HepG2 (cell line): ENCODE results near the gene ODC1. TPM values are rescaled to one million over a fixed set of nuclear protein-coding genes. Genes with fewer than 3 reads are reported as not detected.
A peak's percentile ranks its signal among the peaks of the same experiment; 100 is the strongest.

Source experiments
- ARHGAP35 ChIP-seq: sonication (generic); formaldehyde crosslinking; IDR thresholded peaks from 2 replicates; pipeline ENCODE4 v1.9.0; 2022; ENCODE audit warnings: mild to moderate bottlenecking, inconsistent platforms, moderate library complexity, missing genetic modification reagents, borderline replicate concordance
- BHLHE40 ChIP-seq: IDR thresholded peaks from 2 replicates; pipeline ENCODE4 v1.6.1; 2011; ENCODE audit warnings: low read length, improper control_type of control experiment
- CHCHD3 ChIP-seq: sonication (generic); formaldehyde crosslinking; IDR thresholded peaks from 2 replicates; pipeline ENCODE4 v1.8.0; 2022; ENCODE audit warnings: mild to moderate bottlenecking, missing genetic modification reagents, moderate library complexity
- ELF3 ChIP-seq: IDR thresholded peaks from 2 replicates; pipeline ENCODE4 v1.6.1; 2016; ENCODE audit warnings: missing genetic modification reagents, missing compliant biosample characterization
- MED13 ChIP-seq: sonication (generic); formaldehyde crosslinking; IDR thresholded peaks from 2 replicates; pipeline ENCODE4 v1.5.0; 2020; ENCODE audit warnings: missing genetic modification reagents
- MEIS2 ChIP-seq: sonication (generic); formaldehyde crosslinking; IDR thresholded peaks from 2 replicates; pipeline ENCODE4 v1.9.0; 2021; ENCODE audit warnings: mild to moderate bottlenecking, missing genetic modification reagents
- MXI1 ChIP-seq: IDR thresholded peaks from 3 replicates; pipeline ENCODE4 v1.6.1; 2012; ENCODE audit warnings: low read depth, low read length, inconsistent platforms, borderline replicate concordance
- NFAT5 ChIP-seq: sonication (generic); formaldehyde crosslinking; IDR thresholded peaks from 2 replicates; pipeline ENCODE4 v1.4.0; 2020; ENCODE audit warnings: missing genetic modification reagents
- RFXAP ChIP-seq: sonication (generic); formaldehyde crosslinking; IDR thresholded peaks from 2 replicates; pipeline ENCODE4 v1.4.0; 2020; ENCODE audit warnings: missing genetic modification reagents, borderline replicate concordance
- RXRB ChIP-seq: IDR thresholded peaks from 2 replicates; pipeline ENCODE4 v1.6.1; 2016; ENCODE audit warnings: borderline replicate concordance, missing genetic modification reagents, missing compliant biosample characterization
- ZBTB1 ChIP-seq: sonication (generic); formaldehyde crosslinking; IDR thresholded peaks from 2 replicates; pipeline ENCODE4 v1.4.0; 2020; ENCODE audit warnings: missing genetic modification reagents, borderline replicate concordance
- ZEB1 ChIP-seq: IDR thresholded peaks from 2 replicates; pipeline ENCODE4 v1.6.1; 2012; ENCODE audit warnings: mild to moderate bottlenecking, low read depth, inconsistent platforms; ENCODE audit not compliant: insufficient replicate concordance
- ZNF251 ChIP-seq: sonication (generic); formaldehyde crosslinking; IDR thresholded peaks from 2 replicates; pipeline ENCODE4 v1.9.0; 2021; ENCODE audit warnings: mild to moderate bottlenecking, missing genetic modification reagents
- ZNF275 ChIP-seq: sonication (generic); formaldehyde crosslinking; IDR thresholded peaks from 2 replicates; pipeline ENCODE4 v1.8.0; 2022; ENCODE audit warnings: missing genetic modification reagents, mild to moderate bottlenecking, inconsistent platforms, borderline replicate concordance
- ZNF557 ChIP-seq: sonication (generic); formaldehyde crosslinking; IDR thresholded peaks from 2 replicates; pipeline ENCODE4 v1.4.0; 2020; ENCODE audit warnings: missing genetic modification reagents
- polyA plus RNA-seq, 8 experiments: library from polyadenylated mRNA; depleted of rRNA in 3 of 8; stranded (reverse) in 7 of 8; unstranded in 1 of 8; fragments of >200 nt; fragmentation: Illumina TruSeq in 4 of 8; extraction: Trizol in 4 of 8; gene quantifications; 2 replicates each; pipeline versions ENCODE4 v1.2.1 to v1.2.3, GENCODE V29; 2011 to 2016; ENCODE audit warnings: low read depth in 4 of 8, missing spikeins in 1 of 8, mixed read lengths in 1 of 8; ENCODE audit not compliant: insufficient read depth in 1 of 8
- total RNA-seq, 5 experiments: library from RNA; depleted of rRNA; stranded (reverse); fragments of >200 nt; fragmentation: Illumina TruSeq; extraction: Trizol; gene quantifications; 2 replicates each; pipeline ENCODE4 v1.2.3, GENCODE V29; 2016; ENCODE audit warnings: low read depth in 1 of 5
- TF ChIP-seq, protein P1 (sequence below): sonication (generic); formaldehyde crosslinking; IDR thresholded peaks from 2 replicates; pipeline ENCODE4 v1.4.0; 2020; ENCODE audit warnings: missing genetic modification reagents

Gene ODC1
- total and polyA plus RNA-seq, 2 of the 13 experiments (the other 11 are each of a cell fraction or from before 2014, with no cell fraction given) = 142 to 371 TPM

GRCh38 chr2:10408649-10409579 is 39.2 kb downstream of the ODC1 start (continued):
- peak; percentile 63; the same call in 1 of the 2 replicates for TF ChIP-seq RXRB (CRISPR knock-in tag)
- TF ChIP-seq BHLHE40 = peak; percentile 65; the same call in 1 of the 2 replicates
- TF ChIP-seq ZNF251 (CRISPR knock-in tag) = no peak
- TF ChIP-seq CHCHD3 (CRISPR knock-in tag) = no peak
- TF ChIP-seq ZEB1 = peak; percentile 91
- TF ChIP-seq, protein P1, sequence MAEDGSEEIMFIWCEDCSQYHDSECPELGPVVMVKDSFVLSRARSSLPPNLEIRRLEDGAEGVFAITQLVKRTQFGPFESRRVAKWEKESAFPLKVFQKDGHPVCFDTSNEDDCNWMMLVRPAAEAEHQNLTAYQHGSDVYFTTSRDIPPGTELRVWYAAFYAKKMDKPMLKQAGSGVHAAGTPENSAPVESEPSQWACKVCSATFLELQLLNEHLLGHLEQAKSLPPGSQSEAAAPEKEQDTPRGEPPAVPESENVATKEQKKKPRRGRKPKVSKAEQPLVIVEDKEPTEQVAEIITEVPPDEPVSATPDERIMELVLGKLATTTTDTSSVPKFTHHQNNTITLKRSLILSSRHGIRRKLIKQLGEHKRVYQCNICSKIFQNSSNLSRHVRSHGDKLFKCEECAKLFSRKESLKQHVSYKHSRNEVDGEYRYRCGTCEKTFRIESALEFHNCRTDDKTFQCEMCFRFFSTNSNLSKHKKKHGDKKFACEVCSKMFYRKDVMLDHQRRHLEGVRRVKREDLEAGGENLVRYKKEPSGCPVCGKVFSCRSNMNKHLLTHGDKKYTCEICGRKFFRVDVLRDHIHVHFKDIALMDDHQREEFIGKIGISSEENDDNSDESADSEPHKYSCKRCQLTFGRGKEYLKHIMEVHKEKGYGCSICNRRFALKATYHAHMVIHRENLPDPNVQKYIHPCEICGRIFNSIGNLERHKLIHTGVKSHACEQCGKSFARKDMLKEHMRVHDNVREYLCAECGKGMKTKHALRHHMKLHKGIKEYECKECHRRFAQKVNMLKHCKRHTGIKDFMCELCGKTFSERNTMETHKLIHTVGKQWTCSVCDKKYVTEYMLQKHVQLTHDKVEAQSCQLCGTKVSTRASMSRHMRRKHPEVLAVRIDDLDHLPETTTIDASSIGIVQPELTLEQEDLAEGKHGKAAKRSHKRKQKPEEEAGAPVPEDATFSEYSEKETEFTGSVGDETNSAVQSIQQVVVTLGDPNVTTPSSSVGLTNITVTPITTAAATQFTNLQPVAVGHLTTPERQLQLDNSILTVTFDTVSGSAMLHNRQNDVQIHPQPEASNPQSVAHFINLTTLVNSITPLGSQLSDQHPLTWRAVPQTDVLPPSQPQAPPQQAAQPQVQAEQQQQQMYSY (CRISPR knock-in tag) = no peak
- peak; percentile 25; the same call in 1 of the 2 replicates for TF ChIP-seq RFXAP (CRISPR knock-in tag)
- no peak for TF ChIP-seq ZNF557 (CRISPR knock-in tag)
- TF ChIP-seq ELF3 = peak; percentile 66; the same call in 1 of the 2 replicates
- peak; percentile 46; the same call in 1 of the 2 replicates for TF ChIP-seq MEIS2 (CRISPR knock-in tag)
- TF ChIP-seq ZBTB1 (CRISPR knock-in tag) = no peak
- TF ChIP-seq ZNF275 = no peak
- TF ChIP-seq NFAT5 (CRISPR knock-in tag) = no peak
- peak; percentile 87; the same call in 2 of the 3 replicates for TF ChIP-seq MXI1
- TF ChIP-seq MED13 (CRISPR knock-in tag) = no peak
- TF ChIP-seq ARHGAP35 (CRISPR knock-in tag) = no peak
